ENCODE results near the gene OR10V1.

OR10V1 gene

DNA sequence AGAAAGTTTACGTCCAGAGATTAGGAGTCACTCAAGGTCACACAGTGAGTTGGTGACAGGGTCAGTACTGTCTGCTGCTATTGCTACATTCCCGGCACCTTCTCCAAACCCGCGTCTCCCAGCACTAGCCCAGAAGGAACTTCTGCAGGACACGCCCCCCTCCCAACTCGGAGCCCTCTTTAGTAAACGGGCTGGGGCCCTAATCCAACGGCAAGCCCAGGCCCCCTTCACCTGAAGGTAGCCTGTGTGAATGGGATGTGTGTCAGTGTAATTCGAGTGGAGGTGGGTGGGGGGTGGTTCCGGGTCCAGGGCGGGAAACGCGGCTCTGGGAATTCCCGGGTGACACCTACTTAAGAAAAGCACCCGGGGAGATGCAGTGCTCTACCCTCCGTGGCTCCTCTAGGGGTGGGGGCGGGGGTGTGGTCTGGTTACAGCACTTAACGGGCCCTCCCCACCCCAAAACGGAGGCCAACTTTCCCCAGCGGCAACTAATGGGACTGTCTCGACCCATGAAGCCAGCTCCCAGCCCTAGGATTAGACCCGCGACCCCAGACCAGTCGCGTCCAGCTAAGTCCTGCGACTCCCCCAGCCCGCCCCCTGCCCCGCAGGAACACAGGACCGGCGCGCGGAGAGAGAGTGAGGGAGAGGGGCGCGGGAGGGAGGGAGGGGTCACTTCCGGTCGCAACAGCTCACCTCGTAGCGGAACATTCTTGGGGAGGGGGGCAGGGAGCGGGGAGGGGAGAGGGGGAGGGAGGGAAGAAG, 45.3 kb downstream of the OR10V1 start:
- TF ChIP-seq, protein P1, sequence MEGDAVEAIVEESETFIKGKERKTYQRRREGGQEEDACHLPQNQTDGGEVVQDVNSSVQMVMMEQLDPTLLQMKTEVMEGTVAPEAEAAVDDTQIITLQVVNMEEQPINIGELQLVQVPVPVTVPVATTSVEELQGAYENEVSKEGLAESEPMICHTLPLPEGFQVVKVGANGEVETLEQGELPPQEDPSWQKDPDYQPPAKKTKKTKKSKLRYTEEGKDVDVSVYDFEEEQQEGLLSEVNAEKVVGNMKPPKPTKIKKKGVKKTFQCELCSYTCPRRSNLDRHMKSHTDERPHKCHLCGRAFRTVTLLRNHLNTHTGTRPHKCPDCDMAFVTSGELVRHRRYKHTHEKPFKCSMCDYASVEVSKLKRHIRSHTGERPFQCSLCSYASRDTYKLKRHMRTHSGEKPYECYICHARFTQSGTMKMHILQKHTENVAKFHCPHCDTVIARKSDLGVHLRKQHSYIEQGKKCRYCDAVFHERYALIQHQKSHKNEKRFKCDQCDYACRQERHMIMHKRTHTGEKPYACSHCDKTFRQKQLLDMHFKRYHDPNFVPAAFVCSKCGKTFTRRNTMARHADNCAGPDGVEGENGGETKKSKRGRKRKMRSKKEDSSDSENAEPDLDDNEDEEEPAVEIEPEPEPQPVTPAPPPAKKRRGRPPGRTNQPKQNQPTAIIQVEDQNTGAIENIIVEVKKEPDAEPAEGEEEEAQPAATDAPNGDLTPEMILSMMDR (IDR thresholded peaks at IDR 0.05): no peak
- Histone ChIP-seq H3K27ac (peak overlapping the region; percentile 97 to 99), H3K4me3 (peak overlapping the region; percentile 86)
- peak; percentile 86 for DNase-seq (ENCODE audit: low spot score)

GRCh38 chr11:59667812-59668187, 45.8 kb downstream of the OR10V1 start:
- H3K4me3 ChIP-seq: peak overlapping the region; percentile 86
- peak overlapping the region; percentile 97 to 99 for H3K27ac ChIP-seq
- DNase-seq (ENCODE audit: low spot score): no peak
- TF ChIP-seq, protein P1 (IDR thresholded peaks at IDR 0.05): no peak

- TF ChIP-seq, protein P1 (IDR thresholded peaks at IDR 0.05): no peak
- Histone ChIP-seq H3K4me3 (peak overlapping the region; percentile 86), H3K27ac (peak overlapping the region in 1 of 2 donors; percentile 99)
- DNase-seq (ENCODE audit: low spot score): no peak
Observed at GRCh38 chr11:59666969-59667368, 46.7 kb downstream of the OR10V1 start.
